DND-41 (cell line): ENCODE results near the gene RCBTB2.
A peak's percentile ranks its signal among the peaks of the same experiment; 100 is the strongest.

Source experiments
- ATAC-seq: fragments of 200-7000 bp; cut with Tn5 transposase; 3 replicates; pipeline ENCODE4 v1.9.1; 2021; ENCODE audit warnings: low read depth; ENCODE audit not compliant: insufficient read depth
- DNase-seq: peaks from one replicate; pipeline ENCODE4 v3.0.0-alpha.2; 2020
- H2AFZ ChIP-seq: 2 replicates; pipeline ENCODE4 v1.6.0; 2012; ENCODE audit warnings: low read depth, low read length
- H3K27ac ChIP-seq: 2 replicates; pipeline ENCODE4 v1.5.1; 2012; ENCODE audit warnings: low read length, inconsistent platforms
- H3K27me3 ChIP-seq: fragments of 200-600 bp; sonication (generic); 2 replicates; pipeline ENCODE4 v1.6.0; 2012; ENCODE audit warnings: low read length, mild to moderate bottlenecking, inconsistent platforms; ENCODE audit not compliant: insufficient read depth, poor library complexity
- H3K36me3 ChIP-seq: 2 replicates; pipeline ENCODE4 v1.5.1; 2012; ENCODE audit warnings: low read length, inconsistent platforms; ENCODE audit not compliant: insufficient read depth
- H3K4me1 ChIP-seq: 2 replicates; pipeline ENCODE4 v1.5.1; 2012; ENCODE audit warnings: mild to moderate bottlenecking, low read length; ENCODE audit not compliant: insufficient read depth
- H3K4me2 ChIP-seq: 2 replicates; pipeline ENCODE4 v1.6.0; 2012; ENCODE audit warnings: mild to moderate bottlenecking, moderate library complexity, low read length, inconsistent platforms; ENCODE audit not compliant: insufficient read depth
- H3K4me3 ChIP-seq, 2 experiments: fragments of 200-600 bp in 1 of 2; shearing (Covaris generic) in 1 of 2; 2 replicates each; pipeline ENCODE4 v1.5.1; 2012 to 2016; ENCODE audit warnings: inconsistent platforms in 2 of 2, low read length in 2 of 2, mild to moderate bottlenecking in 2 of 2, low read depth in 1 of 2, moderate library complexity in 1 of 2
- H3K79me2 ChIP-seq: 2 replicates; pipeline ENCODE4 v1.6.0; 2012; ENCODE audit warnings: low read length, inconsistent platforms; ENCODE audit not compliant: insufficient read depth
- H3K9ac ChIP-seq: 2 replicates; pipeline ENCODE4 v1.6.0; 2012; ENCODE audit warnings: low read depth, mild to moderate bottlenecking, inconsistent platforms, low read length, moderate library complexity
- H3K9me3 ChIP-seq: 2 replicates; pipeline ENCODE4 v1.5.1; 2012; ENCODE audit warnings: low read length, moderate library complexity, mild to moderate bottlenecking, inconsistent platforms; ENCODE audit not compliant: insufficient read depth, severe bottlenecking
- H4K20me1 ChIP-seq: 2 replicates; pipeline ENCODE4 v1.6.0; 2012; ENCODE audit warnings: low read length; ENCODE audit not compliant: insufficient read depth
- EZH2 ChIP-seq: IDR thresholded peaks from 3 replicates; pipeline ENCODE4 v1.6.1; 2012; ENCODE audit warnings: borderline replicate concordance, low read depth, mild to moderate bottlenecking, moderate library complexity, low read length, inconsistent platforms; ENCODE audit not compliant: severe bottlenecking
- TF ChIP-seq, protein P1 (sequence below): IDR thresholded peaks from 2 replicates; pipeline ENCODE4 v1.5.1; 2012; ENCODE audit warnings: borderline replicate concordance, low read length, moderate library complexity, mild to moderate bottlenecking; ENCODE audit not compliant: poor library complexity, severe bottlenecking; ENCODE audit errors: extremely low read depth

Gene RCBTB2

DNA sequence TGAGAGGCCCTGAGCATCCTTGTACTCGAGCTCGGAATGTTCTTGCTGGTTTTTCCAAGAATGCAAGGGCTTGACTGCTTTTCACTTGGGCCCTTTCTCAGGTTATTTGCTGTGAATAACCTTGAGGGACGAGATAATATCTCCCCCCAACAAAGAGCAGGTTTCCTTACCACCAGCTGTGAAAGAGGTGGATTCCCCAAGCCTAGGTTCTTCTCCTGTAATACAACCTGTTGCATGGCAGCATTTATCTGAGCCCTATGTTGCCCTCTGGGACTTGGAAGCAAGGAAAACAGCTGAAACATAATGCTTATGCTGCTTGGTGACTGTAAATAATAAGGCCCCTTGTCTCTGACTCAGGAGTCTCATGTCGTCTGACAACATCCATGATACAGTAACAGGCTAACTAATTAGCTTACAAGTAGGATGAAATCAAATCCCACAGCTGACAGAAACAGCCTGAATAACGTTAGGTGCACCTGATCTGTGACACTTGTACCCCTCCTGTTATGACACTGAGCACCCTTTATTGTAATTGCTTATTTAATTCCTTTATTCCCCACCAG, 43.6 kb upstream of the RCBTB2 start:
- Histone ChIP-seq H3K4me2 (no peak overlapping the region), H3K4me1 (peaks cover 66% of the 10 kb centered on the region), H4K20me1 (no peaks in the 10 kb centered on the region), H3K4me3 (no peak overlapping the region), H3K27ac (peak overlapping the region; percentile 13; the same call in 1 of the 2 replicates), H3K27me3 (no peaks in the 10 kb centered on the region), H3K36me3 (no peaks in the 10 kb centered on the region), H2AFZ (no peak overlapping the region), H3K9me3 (no peaks in the 10 kb centered on the region), H3K9ac (no peak overlapping the region), H3K79me2 (no peaks in the 10 kb centered on the region)
- TF ChIP-seq EZH2, result no peak
- TF ChIP-seq, protein P1, sequence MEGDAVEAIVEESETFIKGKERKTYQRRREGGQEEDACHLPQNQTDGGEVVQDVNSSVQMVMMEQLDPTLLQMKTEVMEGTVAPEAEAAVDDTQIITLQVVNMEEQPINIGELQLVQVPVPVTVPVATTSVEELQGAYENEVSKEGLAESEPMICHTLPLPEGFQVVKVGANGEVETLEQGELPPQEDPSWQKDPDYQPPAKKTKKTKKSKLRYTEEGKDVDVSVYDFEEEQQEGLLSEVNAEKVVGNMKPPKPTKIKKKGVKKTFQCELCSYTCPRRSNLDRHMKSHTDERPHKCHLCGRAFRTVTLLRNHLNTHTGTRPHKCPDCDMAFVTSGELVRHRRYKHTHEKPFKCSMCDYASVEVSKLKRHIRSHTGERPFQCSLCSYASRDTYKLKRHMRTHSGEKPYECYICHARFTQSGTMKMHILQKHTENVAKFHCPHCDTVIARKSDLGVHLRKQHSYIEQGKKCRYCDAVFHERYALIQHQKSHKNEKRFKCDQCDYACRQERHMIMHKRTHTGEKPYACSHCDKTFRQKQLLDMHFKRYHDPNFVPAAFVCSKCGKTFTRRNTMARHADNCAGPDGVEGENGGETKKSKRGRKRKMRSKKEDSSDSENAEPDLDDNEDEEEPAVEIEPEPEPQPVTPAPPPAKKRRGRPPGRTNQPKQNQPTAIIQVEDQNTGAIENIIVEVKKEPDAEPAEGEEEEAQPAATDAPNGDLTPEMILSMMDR, result no peak
- ATAC-seq, result no peak
- DNase-seq, result no peak

DNA sequence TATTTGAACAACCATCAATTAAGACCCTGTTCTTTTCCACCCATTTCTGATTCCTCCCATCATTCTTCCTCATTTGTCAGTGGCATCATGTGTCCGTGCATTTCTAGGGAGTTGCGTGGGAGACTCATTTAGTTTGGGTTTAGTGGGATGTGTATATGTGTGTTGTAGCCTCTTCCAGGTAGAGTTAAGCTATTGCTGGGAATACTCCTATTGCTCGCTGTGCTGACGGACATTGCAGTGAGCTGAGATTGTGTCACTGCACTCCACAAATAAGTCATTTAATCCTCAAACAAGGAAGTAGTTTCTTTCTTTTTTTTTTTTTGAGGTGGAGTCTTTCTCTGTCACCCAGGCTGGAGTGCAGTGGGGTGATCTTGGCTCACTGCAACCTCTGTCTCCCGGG, 42.2 kb upstream of the RCBTB2 start:
- no peaks in the 10 kb centered on the region for H3K79me2 ChIP-seq
- H3K27ac ChIP-seq, result no peak overlapping the region
- DNase-seq (no peak), ATAC-seq (no peak)
- TF ChIP-seq, protein P1, result no peak
- no peak for TF ChIP-seq EZH2
- peaks cover 76% of the 10 kb centered on the region for H3K4me1 ChIP-seq
- no peaks in the 10 kb centered on the region for H4K20me1 ChIP-seq
- H2AFZ ChIP-seq, result no peak overlapping the region
- no peaks in the 10 kb centered on the region for H3K9me3 ChIP-seq
- no peaks in the 10 kb centered on the region for H3K27me3 ChIP-seq
- H3K9ac ChIP-seq, result no peak overlapping the region
- H3K4me3 ChIP-seq, result no peak overlapping the region
- H3K4me2 ChIP-seq, result no peak overlapping the region
- H3K36me3 ChIP-seq, result no peaks in the 10 kb centered on the region

DNA sequence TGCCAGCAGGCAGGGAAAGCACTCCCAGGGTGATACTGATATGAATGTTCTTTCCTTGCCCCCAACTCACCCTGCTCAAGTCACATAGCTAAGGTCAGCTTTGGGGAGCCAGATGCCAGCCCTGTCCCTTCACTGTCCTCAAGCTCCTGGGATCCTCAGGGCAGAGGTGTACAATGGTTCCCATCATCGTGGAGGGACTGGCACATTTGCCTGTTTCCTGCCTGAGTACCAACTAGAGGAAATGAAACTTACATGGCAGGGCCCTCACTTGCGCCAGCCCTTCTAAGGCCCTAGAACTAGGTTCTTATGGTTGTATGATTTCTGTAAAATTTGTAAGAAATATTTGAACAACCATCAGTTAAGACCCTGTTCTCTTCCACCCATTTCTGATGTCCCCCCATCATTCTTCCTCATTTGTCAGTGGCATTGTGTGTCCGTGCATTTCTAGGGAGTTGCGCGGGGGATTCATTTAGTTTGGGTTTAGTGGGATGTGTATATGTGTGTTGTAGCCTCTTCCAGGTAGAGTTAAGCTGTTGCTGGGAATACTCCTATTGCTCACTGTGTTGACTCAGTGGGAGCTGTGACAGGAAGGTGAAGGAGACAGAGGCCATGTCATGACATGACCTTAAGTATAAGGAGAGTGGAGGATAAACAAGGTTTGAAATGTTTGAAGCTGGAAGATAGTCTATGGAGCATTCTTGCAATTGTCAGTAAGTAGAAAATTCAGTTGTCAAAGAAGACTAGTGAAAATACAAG, 41.3 kb upstream of the RCBTB2 start:
- Histone ChIP-seq H3K9ac (no peak overlapping the region), H3K4me2 (no peak overlapping the region)

More for the DNA sequence above, 41.3 kb upstream of the RCBTB2 start:
- TF ChIP-seq, protein P1, result no peak
- TF ChIP-seq EZH2, result no peak
- no peak overlapping the region for H3K4me3 ChIP-seq
- no peaks in the 10 kb centered on the region for H3K79me2 ChIP-seq
- H3K27ac ChIP-seq, result peak overlapping the region; percentile 98
- no peaks in the 10 kb centered on the region for H3K27me3 ChIP-seq
- peak overlapping the region; percentile 10 for H2AFZ ChIP-seq
- ATAC-seq, result no peak
- no peak for DNase-seq
- H4K20me1 ChIP-seq, result no peaks in the 10 kb centered on the region
- H3K9me3 ChIP-seq, result no peaks in the 10 kb centered on the region
- no peaks in the 10 kb centered on the region for H3K36me3 ChIP-seq
- H3K4me1 ChIP-seq, result peaks cover 76% of the 10 kb centered on the region
